Measurements from ENCODE around the gene PRSS53. TPM values are rescaled to one million over a fixed set of nuclear protein-coding genes. Genes with fewer than 3 reads are reported as not detected.

The PRSS53 gene
- total RNA-seq, 1 donor from 2014 or later = 7.0 TPM

- no peak for TF ChIP-seq CTCF (IDR thresholded peaks at IDR 0.05)
- Mint-ChIP-seq H3K4me1 (ENCODE audit: low read depth) (peaks cover 10% of the 10 kb centered on the region), H3K27me3 (ENCODE audit: low read depth) (no peaks in the 10 kb centered on the region), H3K36me3 (ENCODE audit: low read depth) (peaks cover 2% of the 10 kb centered on the region), H3K27ac (ENCODE audit: unreplicated experiment) (no peak overlapping the region), H3K9me3 (ENCODE audit: low read depth) (no peaks in the 10 kb centered on the region), H3K4me3 (ENCODE audit: unreplicated experiment) (no peak overlapping the region)
- no peak for DNase-seq (ENCODE audit: low spot score)
Observed at GRCh38 chr16:31134091-31134571, 45.4 kb upstream of the PRSS53 start.

GRCh38 chr16:31133046-31133501 lies 44.3 kb upstream of the PRSS53 start:
- no peak for DNase-seq (ENCODE audit: low spot score)
- TF ChIP-seq CTCF (IDR thresholded peaks at IDR 0.05) = no peak
- no peaks in the 10 kb centered on the region for H3K27me3 Mint-ChIP-seq (ENCODE audit: low read depth)
- H3K27ac Mint-ChIP-seq (ENCODE audit: unreplicated experiment) = no peak overlapping the region
- peaks cover 2% of the 10 kb centered on the region for H3K36me3 Mint-ChIP-seq (ENCODE audit: low read depth)
- no peak overlapping the region for H3K4me3 Mint-ChIP-seq (ENCODE audit: unreplicated experiment)
- H3K9me3 Mint-ChIP-seq (ENCODE audit: low read depth) = no peaks in the 10 kb centered on the region
- peaks cover 5% of the 10 kb centered on the region for H3K4me1 Mint-ChIP-seq (ENCODE audit: low read depth)

GRCh38 chr16:31132303-31132979 lies 43.7 kb upstream of the PRSS53 start:
- peaks cover 5% of the 10 kb centered on the region for H3K4me1 Mint-ChIP-seq (ENCODE audit: low read depth)
- no peak overlapping the region for H3K4me3 Mint-ChIP-seq (ENCODE audit: unreplicated experiment)

GRCh38 chr16:31131841-31132271 lies 43.1 kb upstream of the PRSS53 start:
- Mint-ChIP-seq H3K9me3 (ENCODE audit: low read depth) (no peaks in the 10 kb centered on the region), H3K4me1 (ENCODE audit: low read depth) (peaks cover 5% of the 10 kb centered on the region), H3K4me3 (ENCODE audit: unreplicated experiment) (no peak overlapping the region), H3K27ac (ENCODE audit: unreplicated experiment) (no peak overlapping the region), H3K27me3 (ENCODE audit: low read depth) (no peaks in the 10 kb centered on the region), H3K36me3 (ENCODE audit: low read depth) (peaks cover 6% of the 10 kb centered on the region)
- no peak for TF ChIP-seq CTCF (IDR thresholded peaks at IDR 0.05)
- DNase-seq (ENCODE audit: low spot score) = no peak

More at GRCh38 chr16:31132303-31132979, 43.7 kb upstream of the PRSS53 start:
- Mint-ChIP-seq H3K9me3 (ENCODE audit: low read depth) (no peaks in the 10 kb centered on the region), H3K27ac (ENCODE audit: unreplicated experiment) (no peak overlapping the region), H3K27me3 (ENCODE audit: low read depth) (no peaks in the 10 kb centered on the region), H3K36me3 (ENCODE audit: low read depth) (peaks cover 6% of the 10 kb centered on the region)
- no peak for DNase-seq (ENCODE audit: low spot score)
- no peak for TF ChIP-seq CTCF (IDR thresholded peaks at IDR 0.05)

GRCh38 chr16:31131416-31131815 lies 42.7 kb upstream of the PRSS53 start:
- no peak overlapping the region for H3K27ac Mint-ChIP-seq (ENCODE audit: unreplicated experiment)
- no peak for DNase-seq (ENCODE audit: low spot score)

More at GRCh38 chr16:31131416-31131815, 42.7 kb upstream of the PRSS53 start:
- Mint-ChIP-seq H3K36me3 (ENCODE audit: low read depth) (peaks cover 6% of the 10 kb centered on the region), H3K4me1 (ENCODE audit: low read depth) (peaks cover 5% of the 10 kb centered on the region), H3K9me3 (ENCODE audit: low read depth) (no peaks in the 10 kb centered on the region), H3K4me3 (ENCODE audit: unreplicated experiment) (no peak overlapping the region), H3K27me3 (ENCODE audit: low read depth) (no peaks in the 10 kb centered on the region)
- no peak for TF ChIP-seq CTCF (IDR thresholded peaks at IDR 0.05)
